Epidermal melanocyte (primary cell): ENCODE data around the gene RMC1.
"Not testable (repeated sequence)": the region's sequence is repeated elsewhere in the genome, so short reads cannot be mapped to it uniquely, and the experiment has no call there.

Source experiments
- DNase-seq: peaks from one replicate; pipeline ENCODE4 v3.0.0; 2011; ENCODE audit warnings: low spot score; ENCODE audit not compliant: insufficient read length

The RMC1 gene

GRCh38 chr18:23557511-23557910 lies 54.2 kb downstream of the RMC1 start:
- not testable (repeated sequence) for DNase-seq

- no peak for DNase-seq
Measured at GRCh38 chr18:23560186-23560585, 56.9 kb downstream of the RMC1 start.

GRCh38 chr18:23563377-23564043 lies 60.2 kb downstream of the RMC1 start:
- no peak for DNase-seq

- DNase-seq = no peak
Measured at GRCh38 chr18:23565916-23566547, 62.7 kb downstream of the RMC1 start.

- DNase-seq = no peak
Measured at GRCh38 chr18:23567671-23568070, 64.4 kb downstream of the RMC1 start.

- DNase-seq = no peak
Measured at GRCh38 chr18:23568281-23569138, 65.2 kb downstream of the RMC1 start.

GRCh38 chr18:23569299-23570063 lies 66.2 kb downstream of the RMC1 start:
- no peak for DNase-seq

GRCh38 chr18:23570912-23571504 lies 67.7 kb downstream of the RMC1 start:
- no peak for DNase-seq

- DNase-seq = no peak
Measured at GRCh38 chr18:23572012-23572411, 68.7 kb downstream of the RMC1 start.

GRCh38 chr18:23572570-23572969 lies 69.3 kb downstream of the RMC1 start:
- DNase-seq = no peak

GRCh38 chr18:23573020-23573419 lies 69.7 kb downstream of the RMC1 start:
- no peak for DNase-seq

- DNase-seq = no peak
Measured at GRCh38 chr18:23573626-23574431, 70.5 kb downstream of the RMC1 start.

- no peak for DNase-seq
Measured at GRCh38 chr18:23574611-23575308, 71.4 kb downstream of the RMC1 start.

- DNase-seq = no peak
Measured at GRCh38 chr18:23575309-23575651, 72.0 kb downstream of the RMC1 start.

- DNase-seq = not testable (repeated sequence)
Measured at GRCh38 chr18:23577521-23577920, 74.2 kb downstream of the RMC1 start.

GRCh38 chr18:23578067-23578701 lies 74.9 kb downstream of the RMC1 start:
- DNase-seq = no peak

- no peak for DNase-seq
Measured at GRCh38 chr18:23578891-23579653, 75.8 kb downstream of the RMC1 start.

- DNase-seq = no peak
Measured at GRCh38 chr18:23580677-23581367, 77.5 kb downstream of the RMC1 start.
